Loucy (cell line): ENCODE results near the gene OPTN.

Experiments
- CTCF ChIP-seq: fragments of 200-600 bp; sonication (generic); conservative IDR thresholded peaks from 2 replicates; pipeline ENCODE4 v1.5.1; 2014; ENCODE audit warnings: mild to moderate bottlenecking, antibody characterized with exemption, low read length
- EZH2phosphoT487 ChIP-seq: fragments of 200-600 bp; IDR thresholded peaks from 2 replicates; pipeline ENCODE4 v1.6.1; 2018; ENCODE audit warnings: antibody characterized with exemption, mild to moderate bottlenecking, moderate library complexity, borderline replicate concordance

- TF ChIP-seq CTCF (no peak), EZH2phosphoT487 (no peak)
These were observed 2.2 kb downstream of the OPTN start for GRCh38 chr10:13102002-13102794.
